OCI-LY3 (cell line): ENCODE results near the gene LSM7.

Experiments
- CTCF ChIP-seq: fragments of 200-600, 300-600 bp; sonication (generic); IDR thresholded peaks from 2 replicates; pipeline ENCODE4 v1.5.1; 2014; ENCODE audit warnings: antibody characterized with exemption, low read length, low read depth
- EZH2phosphoT487 ChIP-seq: fragments of 200-600 bp; shearing (Covaris generic); IDR thresholded peaks from 2 replicates; pipeline ENCODE4 v1.6.1; 2018; ENCODE audit warnings: antibody characterized with exemption, mixed run types, low read depth

DNA sequence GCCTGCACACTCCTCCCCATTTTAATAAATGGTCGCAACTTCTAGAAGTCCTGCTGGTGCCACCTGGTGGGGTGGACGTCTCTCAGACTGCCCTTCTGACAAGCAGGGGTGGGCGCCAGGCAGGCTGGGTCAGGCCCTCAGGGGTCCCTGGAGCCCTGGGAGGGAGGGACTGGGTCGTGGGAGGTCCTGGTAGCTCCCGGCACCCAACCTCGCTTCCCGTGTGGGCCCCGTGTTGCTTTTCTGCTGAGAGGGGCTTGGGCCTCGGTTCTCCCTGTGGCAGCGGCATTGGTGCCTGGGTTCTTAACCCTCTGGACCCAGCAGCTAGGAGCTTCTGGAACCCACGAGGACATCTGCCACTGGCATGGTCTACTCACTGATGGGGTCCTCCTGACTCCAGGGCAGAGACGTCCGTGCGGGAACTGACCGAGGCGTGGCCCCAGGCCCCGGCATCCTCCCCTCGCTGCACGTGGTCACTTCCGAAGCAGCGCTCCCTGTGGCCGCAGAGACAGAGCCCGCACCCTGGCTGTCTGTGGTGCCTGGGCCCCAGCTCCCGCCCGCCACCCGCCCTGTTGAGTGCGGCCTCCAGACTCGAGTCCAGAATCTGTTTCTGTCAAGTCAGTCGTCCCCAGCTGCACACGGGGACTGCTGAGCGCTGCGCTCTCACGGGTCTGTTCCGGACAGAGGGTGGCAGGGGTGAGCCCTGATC is 25.7 kb upstream of the LSM7 start:
- TF ChIP-seq CTCF (no peak), EZH2phosphoT487 (no peak)
